G401.6 (cell line): ENCODE data around the gene TAS2R43.
"Not testable (repeated sequence)": the region's sequence is repeated elsewhere in the genome, so short reads cannot be mapped to it uniquely, and the experiment has no call there.

Source experiments
- FAIRE-seq: peaks from 2 replicates; lab custom pipeline; 2012; peaks lifted over from hg19 to GRCh38; lab: Jason Lieb, UNC

Gene TAS2R43

GRCh38 chr12:11059784-11060183, 32.3 kb downstream of the TAS2R43 start:
- no peak for FAIRE-seq

GRCh38 chr12:11059041-11059440, 33.1 kb downstream of the TAS2R43 start:
- FAIRE-seq: no peak

GRCh38 chr12:11055306-11055705, 36.8 kb downstream of the TAS2R43 start:
- FAIRE-seq: no peak

GRCh38 chr12:11049806-11050531, 42.1 kb downstream of the TAS2R43 start:
- not testable (repeated sequence) for FAIRE-seq

- FAIRE-seq: peak; percentile 15
Measured at GRCh38 chr12:11041366-11041765, 50.7 kb downstream of the TAS2R43 start.
